CD4-positive, alpha-beta T cell treated with Interleukin-4 for 4 hours (primary cell): ENCODE data around the gene TMEM33.
"Not testable (repeated sequence)": the region's sequence is repeated elsewhere in the genome, so short reads cannot be mapped to it uniquely, and the experiment has no call there.

Source experiments
- DNase-seq: peaks from one replicate; pipeline ENCODE4 v3.0.0-alpha.2; 2020

The TMEM33 gene, protein sequence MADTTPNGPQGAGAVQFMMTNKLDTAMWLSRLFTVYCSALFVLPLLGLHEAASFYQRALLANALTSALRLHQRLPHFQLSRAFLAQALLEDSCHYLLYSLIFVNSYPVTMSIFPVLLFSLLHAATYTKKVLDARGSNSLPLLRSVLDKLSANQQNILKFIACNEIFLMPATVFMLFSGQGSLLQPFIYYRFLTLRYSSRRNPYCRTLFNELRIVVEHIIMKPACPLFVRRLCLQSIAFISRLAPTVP

DNA sequence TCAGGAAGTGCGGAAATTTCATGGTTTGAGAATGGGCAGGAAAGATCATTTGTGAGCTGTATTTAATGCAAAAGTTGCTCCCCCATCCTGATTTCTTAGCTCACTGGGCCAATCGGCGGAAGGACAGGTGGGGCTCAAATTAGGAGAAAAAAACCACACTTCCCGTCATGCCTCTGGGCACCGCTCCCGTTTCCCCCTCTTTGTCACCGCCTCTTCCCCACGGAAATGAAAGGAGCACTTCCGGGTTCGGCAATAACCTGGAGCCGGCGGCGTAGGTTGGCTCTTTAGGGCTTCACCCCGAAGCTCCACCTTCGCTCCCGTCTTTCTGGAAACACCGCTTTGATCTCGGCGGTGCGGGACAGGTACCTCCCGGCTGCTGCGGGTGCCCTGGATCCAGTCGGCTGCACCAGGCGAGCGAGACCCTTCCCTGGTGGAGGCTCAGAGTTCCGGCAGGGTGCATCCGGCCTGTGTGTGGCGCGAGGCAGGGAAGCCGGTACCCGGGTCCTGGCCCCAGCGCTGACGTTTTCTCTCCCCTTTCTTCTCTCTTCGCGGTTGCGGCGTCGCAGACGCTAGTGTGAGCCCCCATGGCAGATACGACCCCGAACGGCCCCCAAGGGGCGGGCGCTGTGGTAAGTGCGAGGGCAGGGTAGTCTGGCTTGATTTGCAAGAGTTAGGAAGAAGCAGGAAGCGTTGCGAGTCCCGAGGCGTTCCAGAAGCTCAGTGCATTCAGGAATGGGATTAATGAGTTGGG, at the start of gene TMEM33:
TSS of gene TMEM33 (plus strand) at position 529 of the 751 bp plus-strand sequence. CDS start at position 585, 56 bp downstream.
- peak; percentile 86 for DNase-seq

DNA sequence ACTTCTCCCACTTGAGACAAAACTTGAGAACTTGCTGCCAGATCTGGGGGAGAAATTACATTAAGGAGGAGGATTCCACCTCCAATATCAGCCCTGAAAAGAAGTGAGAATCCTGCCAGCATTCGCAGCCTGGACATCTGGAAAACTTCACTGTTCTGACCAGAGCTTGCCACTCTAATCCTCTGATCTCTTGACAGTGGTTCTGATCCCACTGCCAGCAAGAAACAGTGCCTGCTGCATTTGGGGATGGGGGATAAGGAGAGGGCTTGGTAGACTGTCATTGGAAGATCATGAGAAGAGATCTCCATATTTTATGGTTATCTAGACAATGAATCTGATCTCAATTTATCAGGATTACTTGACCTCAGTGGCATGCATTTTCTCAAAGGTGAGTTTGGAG, 49.8 kb upstream of the TMEM33 start:
- DNase-seq: no peak

DNA sequence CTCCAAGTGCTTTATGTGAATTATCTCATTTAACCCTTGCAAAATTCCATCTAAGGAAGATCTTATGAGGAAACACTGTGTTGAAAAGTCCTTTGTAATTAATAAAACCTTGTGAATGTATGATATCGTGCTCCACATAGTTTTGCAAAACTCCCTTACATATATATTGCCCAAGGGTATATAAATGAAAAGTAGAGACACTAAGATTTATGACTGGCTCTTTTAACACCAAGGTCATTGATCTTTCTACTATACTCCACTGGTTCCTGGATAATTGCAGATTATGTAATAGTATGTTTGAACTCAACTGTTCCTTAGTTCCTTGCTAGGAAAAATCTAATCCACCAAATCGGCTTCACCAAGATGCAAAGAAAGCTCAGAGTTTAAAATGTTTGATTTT, 48.0 kb upstream of the TMEM33 start:
- no peak for DNase-seq

DNA sequence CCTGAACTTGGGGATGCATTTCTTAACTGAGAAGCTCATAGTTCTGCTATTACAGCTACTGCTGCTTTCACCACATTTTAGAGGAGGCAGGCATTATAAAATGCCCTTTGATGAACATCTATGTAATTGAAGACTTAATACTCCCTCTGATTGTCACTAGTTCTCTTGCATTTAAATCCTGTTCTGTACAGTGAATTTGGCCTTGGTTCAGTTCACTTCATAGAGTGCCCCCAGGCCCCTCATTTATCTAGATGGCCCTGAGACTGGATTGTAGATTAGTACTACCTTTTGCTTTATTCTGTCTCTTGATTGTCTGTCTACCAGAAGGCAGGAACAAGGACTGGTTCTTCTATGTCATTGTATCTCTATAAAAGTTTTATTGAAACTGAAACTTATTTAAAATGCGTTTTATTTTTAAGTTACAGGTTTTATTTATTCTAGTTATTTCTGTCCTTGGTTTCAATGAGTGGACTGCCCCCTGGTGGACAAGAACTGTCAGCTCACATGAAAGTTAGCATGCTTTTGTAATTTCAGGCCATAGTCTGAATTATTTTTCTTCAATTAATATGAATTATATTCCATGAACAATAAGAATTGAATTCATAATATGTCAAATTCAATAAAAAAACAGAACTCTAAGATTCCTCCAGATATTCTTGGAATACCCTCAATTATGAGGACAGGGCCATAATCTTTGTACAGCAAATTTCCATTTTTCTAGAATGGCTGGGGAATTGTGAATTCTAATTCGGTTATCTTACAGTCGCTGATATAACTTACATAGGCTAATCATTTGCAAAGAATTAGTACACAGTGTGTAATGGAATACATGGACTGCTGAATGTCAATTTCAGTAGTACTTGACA, 47.2 kb upstream of the TMEM33 start:
- peak; percentile 52 for DNase-seq

DNA sequence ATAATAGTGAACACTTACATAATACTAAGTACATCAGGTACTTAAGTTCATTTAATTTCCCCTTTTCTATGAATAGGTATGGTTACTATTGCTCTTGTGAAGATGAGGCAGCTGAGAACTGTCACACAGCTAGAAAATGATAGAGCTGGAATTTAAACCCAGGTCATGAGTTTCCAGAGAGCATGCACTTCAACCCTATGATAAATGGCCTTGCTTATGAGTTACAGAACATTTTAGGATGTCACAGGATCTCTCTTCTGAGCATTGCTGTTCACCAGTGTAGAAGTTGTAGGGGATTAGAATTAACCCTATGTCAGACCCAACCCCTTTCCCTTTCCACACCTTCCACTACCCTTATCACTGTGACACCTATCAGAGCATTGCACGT, 46.5 kb upstream of the TMEM33 start:
- DNase-seq: no peak

DNA sequence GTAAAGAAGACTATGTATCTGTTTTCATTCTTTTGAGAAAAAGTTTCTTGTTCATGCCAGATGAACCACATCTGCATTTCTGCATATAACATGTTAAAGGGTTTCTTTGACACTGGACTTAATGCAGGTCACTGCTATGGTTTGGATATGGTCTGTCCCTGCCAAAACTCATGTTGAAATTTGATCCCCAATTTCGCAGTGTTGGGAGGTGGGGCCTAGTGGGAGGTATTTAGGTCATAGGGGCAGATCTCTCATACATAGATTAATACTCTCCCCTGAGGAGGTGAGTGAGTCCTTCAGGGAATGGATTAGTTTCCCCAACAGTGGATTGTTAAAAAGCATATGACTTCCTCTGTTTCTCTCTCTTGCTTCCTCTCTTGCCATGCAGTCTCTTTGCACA, 45.9 kb upstream of the TMEM33 start:
- no peak for DNase-seq

DNA sequence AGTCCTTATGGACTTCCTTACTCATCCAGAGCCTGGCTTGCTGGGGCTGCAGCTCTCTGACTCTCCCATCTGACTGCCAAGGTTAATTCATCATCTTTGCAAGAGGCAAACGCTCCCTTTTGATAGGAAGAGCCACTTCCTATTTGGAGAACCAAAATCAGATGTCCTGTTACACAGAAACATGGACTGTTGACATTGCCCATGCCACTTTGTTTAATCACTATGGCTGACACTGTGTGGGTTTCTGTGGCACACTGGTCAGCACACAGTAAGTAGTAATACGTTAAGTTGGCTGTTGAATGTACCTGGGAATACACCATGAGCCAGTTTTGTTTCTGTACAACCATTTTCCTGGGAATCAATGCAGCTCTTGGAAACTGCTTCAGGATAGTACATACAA, 45.1 kb upstream of the TMEM33 start:
- no peak for DNase-seq

DNA sequence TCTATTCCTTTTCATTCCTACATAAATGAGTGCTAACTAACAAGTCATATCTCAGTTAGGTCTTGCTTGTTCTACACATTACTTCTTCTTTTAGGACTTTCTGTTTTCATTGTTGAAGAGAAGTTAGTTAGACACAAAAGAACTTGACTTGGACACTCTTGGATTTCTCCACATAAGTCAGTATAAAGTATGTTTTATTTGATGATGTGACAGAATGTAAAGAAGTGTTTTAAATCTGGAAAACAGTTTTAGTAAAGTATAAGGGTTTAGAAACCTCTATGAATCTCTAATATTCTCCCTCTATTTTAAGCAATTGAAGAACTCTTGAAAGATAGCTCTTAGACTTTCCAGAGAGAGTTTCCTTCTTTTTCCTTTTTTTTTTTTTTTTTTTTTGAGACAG, 38.6 kb upstream of the TMEM33 start:
- no peak for DNase-seq

DNA sequence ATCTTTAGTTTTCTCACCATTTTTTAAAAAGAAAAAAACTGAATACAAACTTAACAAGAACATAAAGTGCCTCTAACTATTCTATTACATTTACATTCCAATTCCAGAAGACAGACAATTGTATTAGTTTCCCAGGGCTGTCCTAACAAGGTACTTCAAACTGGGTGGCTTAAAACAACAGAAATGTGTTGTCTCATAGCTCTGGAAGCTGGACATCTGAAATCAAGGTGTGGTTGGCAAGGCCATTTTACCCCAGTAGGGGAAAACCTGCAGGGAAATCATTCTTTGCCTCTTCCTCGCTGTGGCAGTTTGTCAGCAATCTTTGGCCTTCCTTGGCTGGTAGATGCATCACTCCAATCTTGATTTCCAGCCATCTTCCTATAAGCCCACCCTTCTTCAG, 37.5 kb upstream of the TMEM33 start:
- DNase-seq: no peak

DNA sequence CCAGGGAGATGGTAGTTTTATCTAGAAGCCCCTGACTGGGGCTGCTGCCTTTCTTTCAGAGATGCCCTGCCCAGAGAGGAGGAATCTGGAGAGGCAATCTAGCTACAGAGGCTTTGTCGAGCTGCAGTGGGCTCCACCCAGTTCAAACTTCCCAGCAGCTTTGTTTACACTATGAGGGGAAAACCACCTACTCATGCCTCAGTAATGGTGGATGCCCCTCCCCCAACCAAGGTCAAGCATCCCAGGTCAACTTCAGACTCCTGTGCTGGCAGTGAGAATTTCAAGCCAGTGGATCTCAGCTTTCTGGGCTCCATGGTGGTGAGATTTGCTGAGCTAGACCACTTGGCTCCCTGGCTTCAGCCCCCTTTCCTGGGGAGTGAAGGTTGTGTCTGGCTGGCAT, 26.1 kb upstream of the TMEM33 start:
- DNase-seq: not testable (repeated sequence)

DNA sequence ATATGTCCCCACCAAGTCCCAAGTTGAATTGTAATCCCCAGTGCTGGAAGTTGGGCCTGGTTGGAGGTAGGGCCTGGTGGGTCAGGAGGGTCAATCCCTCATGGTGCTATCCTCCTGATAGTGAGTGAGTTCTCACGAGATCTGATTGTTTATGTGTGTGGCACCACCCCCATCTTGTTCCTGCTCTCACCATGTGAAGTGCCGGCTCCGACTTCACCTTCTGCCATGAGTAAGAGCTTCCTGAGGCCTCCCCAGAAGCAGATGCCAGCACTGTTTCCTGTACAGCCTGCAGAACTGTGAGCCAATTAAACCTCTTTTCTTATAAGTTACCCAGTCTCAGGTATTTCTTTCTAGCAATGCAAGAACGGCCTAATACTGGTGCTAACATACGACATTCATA, 22.7 kb upstream of the TMEM33 start:
- no peak for DNase-seq

DNA sequence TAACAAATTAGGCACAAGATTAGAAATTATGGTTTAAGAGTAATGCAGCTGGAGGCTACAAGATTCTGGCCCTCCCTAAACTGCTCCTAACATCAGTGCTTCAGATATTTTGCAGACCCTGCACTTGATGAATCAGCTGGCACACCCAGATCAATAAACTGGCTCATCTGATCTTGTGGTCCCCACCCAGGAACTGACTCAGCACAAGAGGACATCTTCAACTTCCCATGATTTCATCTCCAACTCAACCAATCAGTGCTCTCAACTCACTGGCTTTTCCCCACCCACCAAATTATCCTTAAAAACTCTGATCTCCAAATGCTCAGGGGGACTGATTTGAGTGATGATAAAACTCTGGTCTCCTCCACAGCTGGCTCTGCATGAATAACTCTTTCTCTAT, 21.7 kb upstream of the TMEM33 start:
- no peak for DNase-seq

DNA sequence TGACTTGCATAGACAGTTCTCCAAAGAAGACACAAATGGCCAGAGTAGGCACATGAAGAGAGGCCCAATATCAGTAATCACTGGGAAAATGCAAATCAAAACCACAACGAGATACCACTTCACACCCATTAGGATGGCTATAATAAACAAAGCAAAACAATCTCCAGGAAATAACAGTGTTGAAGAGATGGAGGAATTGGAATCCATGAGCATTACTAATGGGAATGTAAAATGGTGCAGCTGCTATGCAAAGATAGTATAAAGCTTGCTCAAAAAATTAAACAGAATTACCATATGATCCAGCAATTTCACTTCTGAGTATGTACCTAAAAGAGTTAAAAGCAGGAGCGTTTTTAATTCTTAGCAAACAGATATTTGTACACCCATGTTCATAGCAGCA, 17.0 kb upstream of the TMEM33 start:
- DNase-seq: no peak

DNA sequence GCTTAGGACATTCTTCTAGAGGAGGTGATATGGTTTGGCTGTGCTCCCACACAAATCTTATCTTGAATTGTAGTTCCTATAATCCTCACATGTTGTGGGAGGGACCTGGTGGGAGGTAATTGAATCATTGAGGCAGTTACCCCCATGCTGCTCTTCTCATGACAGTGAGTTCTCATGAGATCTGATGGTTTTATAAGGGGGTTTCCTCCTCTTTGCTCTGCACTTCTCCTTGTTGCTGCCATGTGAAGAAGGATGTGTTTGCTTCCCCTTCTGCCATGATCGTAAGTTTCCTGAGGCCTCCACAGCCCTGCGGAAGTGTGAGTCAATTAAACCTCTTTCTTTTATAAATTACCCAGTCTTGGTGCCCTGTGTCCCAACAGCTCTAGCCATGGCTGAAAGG, 14.8 kb upstream of the TMEM33 start:
- not testable (repeated sequence) for DNase-seq

DNA sequence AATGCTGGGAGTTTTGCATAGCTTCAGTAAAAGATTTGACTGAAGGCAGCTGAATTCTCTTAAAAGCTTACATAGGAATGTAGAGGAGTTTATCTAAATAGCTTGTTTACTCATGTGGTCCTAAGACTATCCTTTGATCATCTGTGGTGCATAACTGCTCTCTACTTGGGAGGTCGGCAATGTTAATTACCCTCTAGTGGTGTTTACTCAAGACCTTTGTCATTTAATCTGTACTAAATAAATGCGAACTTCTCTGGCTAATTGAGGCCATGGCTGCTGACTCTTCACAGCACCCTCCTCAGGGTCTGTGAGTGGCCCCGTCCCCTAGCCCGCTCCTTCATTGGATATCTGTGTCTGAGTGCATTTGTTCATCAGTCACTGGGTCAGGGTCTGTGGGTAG, 13.8 kb upstream of the TMEM33 start:
- no peak for DNase-seq

DNA sequence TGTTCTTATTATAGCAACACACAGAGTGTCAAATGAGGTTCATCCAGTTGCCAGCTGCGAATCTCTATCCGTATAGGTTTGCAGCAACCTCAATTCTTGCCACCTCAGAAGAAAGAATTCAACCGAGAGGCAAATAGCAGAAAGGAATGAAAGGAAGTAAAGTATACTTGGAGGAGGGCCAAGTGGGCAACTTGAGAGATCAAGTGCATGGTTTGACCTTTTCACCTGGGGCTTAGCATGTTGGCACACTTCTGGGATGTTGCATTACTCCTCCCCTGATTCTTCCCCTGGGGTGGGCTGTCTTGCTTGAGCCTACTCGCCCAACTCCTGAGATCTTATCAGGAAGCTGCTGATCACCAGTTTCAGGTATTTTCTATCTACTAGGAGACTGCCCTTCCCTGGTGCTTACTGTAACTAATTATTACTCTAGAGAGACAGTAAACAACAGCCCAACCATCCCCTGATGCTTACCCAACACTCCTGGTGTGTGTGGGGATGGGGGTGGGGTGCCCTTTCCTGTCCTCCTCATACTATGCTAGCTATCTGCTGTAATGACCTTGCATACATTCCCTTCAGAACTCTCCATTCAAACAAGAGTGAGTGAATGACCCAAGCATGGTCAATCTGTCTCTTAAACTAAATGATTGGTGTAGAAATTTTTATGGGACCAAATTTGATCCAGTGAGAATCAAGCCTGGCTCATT, 7.3 kb upstream of the TMEM33 start:
- no peak for DNase-seq

DNA sequence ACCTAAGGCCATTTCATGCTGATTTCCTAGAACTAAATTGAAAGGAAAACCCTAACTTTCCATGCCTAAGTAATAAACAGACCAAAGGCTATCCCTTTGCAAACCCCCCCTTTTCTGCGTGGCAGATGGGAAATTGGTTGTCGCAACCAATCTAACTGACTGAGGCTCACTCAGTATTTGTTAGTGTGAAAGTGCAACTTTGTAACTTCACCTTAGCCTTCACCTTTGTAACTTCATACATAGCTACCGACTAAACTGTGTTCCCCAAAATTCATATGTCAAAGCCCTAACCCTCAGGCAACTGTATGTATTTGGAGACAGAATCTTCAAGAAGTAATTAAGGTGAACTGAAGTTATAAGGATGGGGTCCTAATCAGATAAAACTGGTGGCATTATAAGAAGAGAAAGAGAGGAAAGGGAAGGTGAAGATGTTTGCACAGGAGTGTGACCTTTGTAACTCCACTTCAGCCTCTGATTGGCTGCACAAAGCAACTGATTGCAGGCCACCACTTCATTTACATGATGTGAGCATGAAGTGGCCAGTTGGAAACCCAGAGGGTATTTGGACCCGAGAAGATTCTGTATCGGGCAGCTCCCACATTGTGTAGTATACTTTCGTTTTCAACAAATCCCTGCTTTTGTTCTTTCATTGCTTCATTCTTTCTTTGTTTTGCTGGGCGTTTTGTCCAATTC, 4.9 kb upstream of the TMEM33 start:
- no peak for DNase-seq

DNA sequence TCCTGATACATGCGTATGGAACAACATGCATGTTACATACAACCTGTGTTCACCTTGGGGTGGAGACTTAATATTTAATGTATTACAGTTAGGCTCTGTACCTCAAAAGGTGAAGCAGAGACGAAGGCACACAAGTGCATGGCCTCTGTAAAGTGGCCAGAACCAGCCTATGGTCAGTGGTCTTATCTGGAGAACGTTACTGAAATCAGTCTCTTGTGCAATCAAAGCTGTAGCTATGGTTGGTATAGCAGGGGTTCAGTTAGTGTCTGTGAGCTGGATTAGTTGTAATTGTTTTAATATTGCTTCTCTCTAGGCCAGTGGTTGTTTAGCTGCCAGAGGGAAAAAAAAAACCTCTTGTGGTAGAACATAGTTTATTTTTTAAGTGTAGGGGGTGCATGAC, 2.2 kb upstream of the TMEM33 start:
- no peak for DNase-seq

DNA sequence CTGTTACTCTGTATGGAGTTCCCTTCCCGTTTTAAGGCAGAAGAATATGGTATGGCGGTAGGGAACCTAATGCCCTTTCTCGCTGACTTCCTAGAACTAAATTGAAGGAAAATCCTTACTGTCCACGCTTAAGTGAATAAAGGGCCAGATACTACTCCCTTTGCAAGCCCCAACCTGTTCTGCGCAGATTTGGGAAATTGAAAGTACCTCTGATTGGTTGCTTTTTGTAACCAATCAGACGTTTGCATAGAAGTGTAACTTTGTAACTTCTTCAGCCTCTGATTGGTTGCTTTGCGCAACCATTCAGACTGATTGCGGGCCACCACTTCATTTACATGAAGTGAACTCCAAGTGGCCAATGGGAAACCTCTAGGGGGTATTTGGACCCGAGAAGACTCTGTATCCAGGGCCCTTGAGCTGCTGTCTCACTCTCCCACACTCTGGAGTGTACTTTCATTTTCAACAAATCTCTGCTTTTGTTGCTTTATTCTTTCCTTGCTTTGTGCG, 1.2 kb upstream of the TMEM33 start:
- DNase-seq: no peak

DNA sequence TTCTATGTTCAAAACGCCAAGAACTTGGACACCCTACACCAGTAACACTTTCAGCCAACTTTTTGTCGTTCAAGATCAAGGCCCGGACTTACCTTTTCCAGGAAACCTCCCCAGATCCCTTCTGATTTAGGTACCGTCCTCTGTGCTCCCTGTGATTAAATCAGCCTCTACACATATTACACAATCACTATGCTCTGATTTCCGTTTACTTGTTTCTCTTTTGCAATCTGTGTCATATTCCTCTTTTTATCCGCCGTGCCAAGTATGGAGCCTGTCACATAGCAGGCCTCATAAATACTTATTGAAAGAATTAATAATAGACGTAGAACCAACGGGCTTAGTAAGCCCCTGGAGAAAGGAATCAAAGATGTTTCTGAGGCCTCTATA, 722 bp upstream of the TMEM33 start:
- no peak for DNase-seq

DNA sequence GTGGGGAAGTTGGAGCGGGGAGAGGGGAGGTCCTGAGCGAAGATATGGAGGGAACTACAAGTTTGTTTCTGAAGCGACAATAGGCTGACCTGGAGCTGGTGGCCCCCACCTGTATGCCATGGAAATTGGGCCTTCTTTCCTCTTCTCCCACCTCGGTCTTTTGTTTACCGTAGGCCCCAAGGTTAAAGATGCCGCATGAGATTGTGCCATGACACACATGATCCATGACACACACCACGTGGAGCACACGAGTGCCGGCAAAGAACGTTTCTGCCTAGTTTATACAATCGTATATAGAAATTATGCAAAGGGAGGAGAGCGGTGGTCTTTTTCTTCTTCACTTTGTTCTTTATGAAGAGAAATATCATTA, 408 bp downstream of the TMEM33 start:
- no peak for DNase-seq

DNA sequence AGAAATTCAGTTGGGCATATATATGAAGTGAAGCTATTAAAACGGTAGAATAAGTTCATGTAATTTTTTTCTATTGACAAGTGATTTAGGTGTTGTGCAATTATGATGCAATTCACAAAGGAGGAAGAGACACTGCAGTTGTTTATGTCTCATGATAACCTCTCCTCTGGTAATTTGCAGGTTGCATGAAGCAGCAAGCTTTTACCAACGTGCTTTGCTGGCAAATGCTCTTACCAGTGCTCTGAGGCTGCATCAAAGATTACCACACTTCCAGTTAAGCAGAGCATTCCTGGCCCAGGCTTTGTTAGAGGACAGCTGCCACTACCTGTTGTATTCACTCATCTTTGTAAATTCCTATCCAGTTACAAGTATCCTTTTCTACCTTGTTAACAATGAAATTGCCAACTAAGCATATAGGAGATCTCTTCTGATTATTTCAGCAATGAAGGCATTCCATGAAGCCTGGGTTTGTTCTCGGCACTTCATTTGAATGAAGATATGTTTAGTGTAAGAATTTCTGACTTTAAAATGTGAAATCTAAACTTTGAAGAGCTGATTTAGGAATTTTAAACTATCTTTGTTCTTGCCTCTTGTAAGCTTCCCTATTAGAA, 3.9 kb downstream of the TMEM33 start:
- no peak for DNase-seq
